ENCODE data around the gene POLN.

DNA sequence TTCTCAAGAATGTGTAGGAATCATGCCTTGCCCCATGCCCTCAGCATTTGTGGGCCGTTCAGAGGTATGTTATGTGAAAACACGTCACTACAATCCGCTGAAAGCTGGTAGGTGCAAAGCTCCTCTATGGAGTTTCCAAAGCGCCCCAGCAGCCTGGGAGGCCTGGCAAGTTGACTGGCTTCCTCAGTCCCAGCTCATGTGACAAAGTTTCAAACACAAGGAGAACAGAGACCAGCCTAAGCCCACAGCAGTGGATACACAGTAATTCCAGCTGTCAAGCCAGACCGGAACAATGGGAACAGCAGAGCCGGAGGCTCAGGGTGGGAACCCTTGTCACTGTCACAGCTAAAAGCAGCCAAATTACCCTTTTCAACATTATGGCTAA lies 149.3 kb downstream of the POLN start:
- TF ChIP-seq, protein P1, sequence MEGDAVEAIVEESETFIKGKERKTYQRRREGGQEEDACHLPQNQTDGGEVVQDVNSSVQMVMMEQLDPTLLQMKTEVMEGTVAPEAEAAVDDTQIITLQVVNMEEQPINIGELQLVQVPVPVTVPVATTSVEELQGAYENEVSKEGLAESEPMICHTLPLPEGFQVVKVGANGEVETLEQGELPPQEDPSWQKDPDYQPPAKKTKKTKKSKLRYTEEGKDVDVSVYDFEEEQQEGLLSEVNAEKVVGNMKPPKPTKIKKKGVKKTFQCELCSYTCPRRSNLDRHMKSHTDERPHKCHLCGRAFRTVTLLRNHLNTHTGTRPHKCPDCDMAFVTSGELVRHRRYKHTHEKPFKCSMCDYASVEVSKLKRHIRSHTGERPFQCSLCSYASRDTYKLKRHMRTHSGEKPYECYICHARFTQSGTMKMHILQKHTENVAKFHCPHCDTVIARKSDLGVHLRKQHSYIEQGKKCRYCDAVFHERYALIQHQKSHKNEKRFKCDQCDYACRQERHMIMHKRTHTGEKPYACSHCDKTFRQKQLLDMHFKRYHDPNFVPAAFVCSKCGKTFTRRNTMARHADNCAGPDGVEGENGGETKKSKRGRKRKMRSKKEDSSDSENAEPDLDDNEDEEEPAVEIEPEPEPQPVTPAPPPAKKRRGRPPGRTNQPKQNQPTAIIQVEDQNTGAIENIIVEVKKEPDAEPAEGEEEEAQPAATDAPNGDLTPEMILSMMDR (IDR thresholded peaks at IDR 0.05), result no peak
- TF ChIP-seq POLR2A (IDR thresholded peaks at IDR 0.05), result no peak
- TF ChIP-seq POLR2AphosphoS5 (IDR thresholded peaks at IDR 0.05), result no peak
